Lower leg skin (tissue), 3 donors: ENCODE measurements around the gene POLE2.

Experiments
- POLR2A ChIP-seq, 2 donors: fragments of 450-650 bp; IDR thresholded peaks; one replicate each; pipeline ENCODE4 v1.6.1; 2016 to 2017; ENCODE audit warnings: antibody characterized with exemption in 2 of 2, mild to moderate bottlenecking in 1 of 2, moderate library complexity in 1 of 2
- TF ChIP-seq, protein P1 (sequence below), 3 donors: fragments of 450-650 bp; IDR thresholded peaks; one replicate each; pipeline ENCODE4 v1.5.1; 2016; ENCODE audit warnings: antibody characterized with exemption in 3 of 3, mild to moderate bottlenecking in 3 of 3, moderate library complexity in 2 of 3

DNA sequence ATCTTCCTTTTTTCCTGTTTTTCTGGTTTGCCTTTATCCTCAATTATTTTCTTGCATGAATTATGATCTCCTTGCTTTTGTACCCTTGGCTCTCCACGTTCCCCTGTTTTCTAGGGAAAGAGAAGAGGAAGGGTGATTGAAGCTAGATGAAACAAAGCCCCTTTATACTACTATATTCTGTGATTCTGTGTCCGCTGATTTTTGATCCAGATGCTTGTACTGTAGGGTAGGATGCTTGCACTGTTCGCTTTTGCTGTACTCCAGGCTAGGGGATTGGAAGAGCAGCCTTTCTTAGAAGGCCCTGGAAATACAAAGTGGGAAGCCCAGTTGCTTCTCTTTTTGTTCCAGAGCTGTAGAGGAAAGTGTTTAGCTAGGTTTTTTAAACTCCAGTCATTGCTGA, 44.9 kb upstream of the POLE2 start:
- TF ChIP-seq, protein P1, sequence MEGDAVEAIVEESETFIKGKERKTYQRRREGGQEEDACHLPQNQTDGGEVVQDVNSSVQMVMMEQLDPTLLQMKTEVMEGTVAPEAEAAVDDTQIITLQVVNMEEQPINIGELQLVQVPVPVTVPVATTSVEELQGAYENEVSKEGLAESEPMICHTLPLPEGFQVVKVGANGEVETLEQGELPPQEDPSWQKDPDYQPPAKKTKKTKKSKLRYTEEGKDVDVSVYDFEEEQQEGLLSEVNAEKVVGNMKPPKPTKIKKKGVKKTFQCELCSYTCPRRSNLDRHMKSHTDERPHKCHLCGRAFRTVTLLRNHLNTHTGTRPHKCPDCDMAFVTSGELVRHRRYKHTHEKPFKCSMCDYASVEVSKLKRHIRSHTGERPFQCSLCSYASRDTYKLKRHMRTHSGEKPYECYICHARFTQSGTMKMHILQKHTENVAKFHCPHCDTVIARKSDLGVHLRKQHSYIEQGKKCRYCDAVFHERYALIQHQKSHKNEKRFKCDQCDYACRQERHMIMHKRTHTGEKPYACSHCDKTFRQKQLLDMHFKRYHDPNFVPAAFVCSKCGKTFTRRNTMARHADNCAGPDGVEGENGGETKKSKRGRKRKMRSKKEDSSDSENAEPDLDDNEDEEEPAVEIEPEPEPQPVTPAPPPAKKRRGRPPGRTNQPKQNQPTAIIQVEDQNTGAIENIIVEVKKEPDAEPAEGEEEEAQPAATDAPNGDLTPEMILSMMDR (IDR thresholded peaks at IDR 0.05): no peak
- no peak for TF ChIP-seq POLR2A (IDR thresholded peaks at IDR 0.05)
